PC-9 (cell line): ENCODE measurements around the gene NBPF3. TPM values are rescaled to one million over a fixed set of nuclear protein-coding genes. Genes with fewer than 3 reads are reported as not detected.

Experiments used
- BruUV-seq: library from RNA; stranded (reverse); fragments of 400-500 nt; replicated peaks from 2 replicates; lab custom pipeline; 2021; lab: Mats Ljungman, UMichigan
- CTCF ChIA-PET: fragments of 300-600 bp; sonication (Branson Sonifier 250); formaldehyde crosslinking; loops from one replicate; lab custom pipeline; 2022; ENCODE audit warnings: antibody characterized with exemption; lab: Charles Lee
- POLR2A ChIA-PET: fragments of 300-600 bp; sonication (Branson Sonifier 250); formaldehyde crosslinking; loops from one replicate; lab custom pipeline; 2022; ENCODE audit warnings: antibody characterized with exemption; ENCODE audit not compliant: unreplicated experiment; lab: Charles Lee
- DNase-seq, 2 experiments: peaks; one replicate each; pipeline versions ENCODE4 v3.0.0 to v3.0.0-alpha.2; 2015 to 2022; ENCODE audit warnings: mixed read lengths in 1 of 2
- H2AFZ ChIP-seq: fragments of 200-600 bp; sonication (generic); 2 replicates; pipeline ENCODE4 v1.8.1; 2017; ENCODE audit warnings: antibody characterized with exemption
- H3F3A ChIP-seq: fragments of 200-600 bp; sonication (generic); 2 replicates; pipeline ENCODE4 v1.8.1; 2017; ENCODE audit warnings: antibody characterized with exemption, mild to moderate bottlenecking, low read depth; ENCODE audit not compliant: insufficient read depth
- H3K27ac ChIP-seq: fragments of 200-600 bp; sonication (generic); 2 replicates; pipeline ENCODE4 v1.6.1; 2016; ENCODE audit warnings: mixed run types
- H3K27me3 ChIP-seq: fragments of 200-600 bp; sonication (generic); 2 replicates; pipeline ENCODE4 v1.6.1; 2016; ENCODE audit warnings: low read depth, mixed run types; ENCODE audit not compliant: insufficient read depth
- H3K36me3 ChIP-seq: fragments of 200-600 bp; sonication (generic); 2 replicates; pipeline ENCODE4 v1.6.1; 2016; ENCODE audit warnings: low read depth, mixed run types
- H3K4me1 ChIP-seq: fragments of 200-600 bp; sonication (generic); replicated peaks from 2 replicates; pipeline ENCODE4 v1.6.1; 2016; ENCODE audit warnings: mixed run types; ENCODE audit not compliant: insufficient read depth
- H3K4me2 ChIP-seq: fragments of 200-600 bp; sonication (generic); 2 replicates; pipeline ENCODE4 v1.6.1; 2017; ENCODE audit warnings: mixed run types
- H3K4me3 ChIP-seq: fragments of 200-600 bp; sonication (generic); 2 replicates; pipeline ENCODE4 v1.6.1; 2016; ENCODE audit warnings: mixed run types
- H3K79me2 ChIP-seq: fragments of 200-600 bp; sonication (generic); 2 replicates; pipeline ENCODE4 v1.6.1; 2017; ENCODE audit warnings: low read depth, mixed run types
- H3K9me2 ChIP-seq: fragments of 200-600 bp; sonication (generic); 2 replicates; pipeline ENCODE4 v1.8.1; 2017; ENCODE audit warnings: mild to moderate bottlenecking; ENCODE audit not compliant: insufficient read depth
- H3K9me3 ChIP-seq: fragments of 200-600 bp; sonication (generic); 2 replicates; pipeline ENCODE4 v1.8.1; 2016; ENCODE audit warnings: low read depth; ENCODE audit not compliant: insufficient read depth
- H4K20me1 ChIP-seq: fragments of 200-600 bp; sonication (generic); 2 replicates; pipeline ENCODE4 v1.8.1; 2017; ENCODE audit not compliant: insufficient read depth
- CTCF ChIP-seq: fragments of 200-600 bp; sonication (generic); conservative IDR thresholded peaks from 2 replicates; pipeline ENCODE4 v1.6.1; 2017; ENCODE audit warnings: mixed run types, antibody characterized with exemption, mild to moderate bottlenecking, moderate library complexity
- EZH2 ChIP-seq: fragments of 200-600 bp; sonication (generic); IDR thresholded peaks from 2 replicates; pipeline ENCODE4 v1.8.0; 2017; ENCODE audit warnings: antibody characterized with exemption, low read depth
- intact Hi-C: fragments of 100-400 bp; cut with micrococcal nuclease; formaldehyde crosslinking; loops from one replicate; pipeline ENCODE4 v1.10.0; 2022; ENCODE audit not compliant: unreplicated experiment
- total RNA-seq: library from RNA; stranded (reverse); gene quantifications from 2 replicates; pipeline ENCODE4 v1.2.3, GENCODE V29; 2021

NBPF3 gene
- total RNA-seq, 1 experiment from 2014 or later = 19.2 TPM

GRCh38 chr1:21503706-21504377 lies 63.9 kb downstream of the NBPF3 start:
- Histone ChIP-seq H3F3A (no peaks in the 10 kb centered on the region), H3K9me3 (no peaks in the 10 kb centered on the region; the same call in 1 of the 2 replicates), H3K27ac (no peak overlapping the region), H3K4me2 (no peak overlapping the region), H3K27me3 (no peaks in the 10 kb centered on the region), H4K20me1 (no peaks in the 10 kb centered on the region), H3K9me2 (no peaks in the 10 kb centered on the region), H3K4me1 (no peaks in the 10 kb centered on the region), H3K79me2 (no peaks in the 10 kb centered on the region), H3K36me3 (no peaks in the 10 kb centered on the region), H3K4me3 (no peak overlapping the region), H2AFZ (no peak overlapping the region)
- BruUV-seq = no TSS peak
- POLR2A ChIA-PET = interaction anchor here (0.6 kb wide), 1 partner anchor 124 kb away, joined by 3 read pairs; no protein-coding TSS in a partner anchor
- intact Hi-C loops = no loop called here
- CTCF ChIA-PET = no interaction called here
- no peak for DNase-seq
- no peak for TF ChIP-seq EZH2
- no peak for TF ChIP-seq CTCF

- no peaks in the 10 kb centered on the region for H4K20me1 ChIP-seq
- H3K9me3 ChIP-seq = no peaks in the 10 kb centered on the region
- H3K4me3 ChIP-seq = no peak overlapping the region
- intact Hi-C loops = loop anchor here (5.0 kb wide), 1 partner anchor 150 kb away; no protein-coding TSS in a partner anchor
- ChIA-PET POLR2A (interaction anchor here (0.5 kb wide), 1 partner anchor 21 kb away, joined by 3 read pairs; no protein-coding TSS in a partner anchor), CTCF (no interaction called here)
- no peaks in the 10 kb centered on the region for H3K27me3 ChIP-seq
- no TSS peak for BruUV-seq
- no peak overlapping the region for H3K4me2 ChIP-seq
- TF ChIP-seq CTCF (no peak), EZH2 (no peak)
- no peak overlapping the region for H3K27ac ChIP-seq
- H3K4me1 ChIP-seq = no peaks in the 10 kb centered on the region
- no peak overlapping the region for H2AFZ ChIP-seq
- no peaks in the 10 kb centered on the region for H3K79me2 ChIP-seq
- no peaks in the 10 kb centered on the region for H3K9me2 ChIP-seq
- H3F3A ChIP-seq = no peaks in the 10 kb centered on the region
- DNase-seq = no peak
- H3K36me3 ChIP-seq = no peaks in the 10 kb centered on the region
Measured at GRCh38 chr1:21506804-21507203, 66.9 kb downstream of the NBPF3 start.

GRCh38 chr1:21507511-21508270 lies 67.8 kb downstream of the NBPF3 start:
- BruUV-seq = no TSS peak
- no peak for TF ChIP-seq CTCF
- no peak overlapping the region for H3K4me3 ChIP-seq
- H3K9me3 ChIP-seq = no peaks in the 10 kb centered on the region
- H4K20me1 ChIP-seq = no peaks in the 10 kb centered on the region
- POLR2A ChIA-PET = no interaction called here
- H3F3A ChIP-seq = no peaks in the 10 kb centered on the region
- intact Hi-C loops = loop anchor here (5.0 kb wide), 1 partner anchor 150 kb away; no protein-coding TSS in a partner anchor
- no peaks in the 10 kb centered on the region for H3K79me2 ChIP-seq
- no peaks in the 10 kb centered on the region for H3K36me3 ChIP-seq
- no peak overlapping the region for H2AFZ ChIP-seq
- H3K4me1 ChIP-seq = no peaks in the 10 kb centered on the region
- H3K9me2 ChIP-seq = no peaks in the 10 kb centered on the region
- CTCF ChIA-PET = interaction anchor here (0.7 kb wide), 1 partner anchor 154 kb away, joined by 3 read pairs; no protein-coding TSS in a partner anchor
- no peaks in the 10 kb centered on the region for H3K27me3 ChIP-seq
- no peak for DNase-seq
- H3K4me2 ChIP-seq = no peak overlapping the region
- H3K27ac ChIP-seq = no peak overlapping the region
